H1 (cell line): ENCODE data around the gene ALDOA. TPM values are rescaled to one million over a fixed set of nuclear protein-coding genes. Genes with fewer than 3 reads are reported as not detected.
A peak's percentile ranks its signal among the peaks of the same experiment; 100 is the strongest.

ENCODE experiments used
- CTCF ChIA-PET: fragments of 300-600 bp; sonication (Branson Sonifier 250); formaldehyde crosslinking; loops from one replicate; lab custom pipeline; 2021; ENCODE audit not compliant: partially characterized antibody; lab: Charles Lee
- POLR2A ChIA-PET: fragments of 300-600 bp; sonication (Branson Sonifier 250); formaldehyde crosslinking; loops from one replicate; lab custom pipeline; 2021; ENCODE audit warnings: inconsistent platforms; ENCODE audit not compliant: partially characterized antibody; lab: Charles Lee
- DNase-seq, 2 experiments: peaks; one replicate each; pipeline versions ENCODE4 v3.0.0 to v3.0.0-alpha.2; 2010 to 2022; ENCODE audit warnings: low spot score in 2 of 2, low read depth in 1 of 2, mixed read lengths in 1 of 2
- FAIRE-seq: peaks from 2 replicates; lab custom pipeline; 2011; peaks lifted over from hg19 to GRCh38; lab: Jason Lieb, UNC
- H2AFZ ChIP-seq: 2 replicates; pipeline ENCODE4 v1.8.1; 2012; ENCODE audit warnings: low read length, inconsistent platforms
- H2AK5ac ChIP-seq: 2 replicates; pipeline ENCODE4 v1.6.1; 2013; ENCODE audit warnings: low read depth, low read length
- H2BK120ac ChIP-seq: replicated peaks from 2 replicates; pipeline ENCODE3; 2013; ENCODE audit warnings: low read depth, low read length, inconsistent platforms
- H2BK12ac ChIP-seq: 2 replicates; pipeline ENCODE4 v1.6.1; 2013; ENCODE audit warnings: low read depth, low read length
- H2BK15ac ChIP-seq: 2 replicates; pipeline ENCODE4 v1.6.1; 2013; ENCODE audit warnings: low read length
- H2BK20ac ChIP-seq: 2 replicates; pipeline ENCODE4 v1.6.1; 2013; ENCODE audit warnings: low read length
- H2BK5ac ChIP-seq: 2 replicates; pipeline ENCODE4 v1.6.1; 2013; ENCODE audit warnings: low read depth, low read length
- H3K14ac ChIP-seq: 2 replicates; pipeline ENCODE4 v1.6.1; 2013; ENCODE audit warnings: inconsistent platforms; ENCODE audit not compliant: insufficient read length
- H3K18ac ChIP-seq: 2 replicates; pipeline ENCODE4 v1.6.1; 2013; ENCODE audit warnings: low read length; ENCODE audit errors: extremely low read depth
- H3K23ac ChIP-seq: 2 replicates; pipeline ENCODE4 v1.6.1; 2013; ENCODE audit warnings: inconsistent platforms; ENCODE audit not compliant: insufficient read length
- H3K23me2 ChIP-seq: 2 replicates; pipeline ENCODE4 v1.6.1; 2013; ENCODE audit warnings: low read depth, low read length
- H3K27ac ChIP-seq: 2 replicates; pipeline ENCODE4 v1.6.1; 2011; ENCODE audit warnings: low read depth, low read length, inconsistent platforms
- H3K27me3 ChIP-seq, 4 experiments: replicated peaks in 1 of 4; 1 replicate in 1 of 4; 2 replicates in 3 of 4; pipeline versions ENCODE4 v1.6.1 to v1.8.1; 2011 to 2013; ENCODE audit warnings: low read length in 3 of 4, mild to moderate bottlenecking in 3 of 4, inconsistent platforms in 2 of 4, mixed read lengths in 2 of 4, moderate library complexity in 1 of 4; ENCODE audit not compliant: control insufficient read depth in 3 of 4, insufficient read depth in 3 of 4; ENCODE audit errors: extremely low read depth in 1 of 4
- H3K36me3 ChIP-seq, 4 experiments: 2 replicates each; pipeline versions ENCODE4 v1.6.1 to v1.8.1; 2011 to 2013; ENCODE audit warnings: mild to moderate bottlenecking in 4 of 4, low read length in 3 of 4, moderate library complexity in 2 of 4, control low read depth in 1 of 4, inconsistent platforms in 1 of 4; ENCODE audit not compliant: insufficient read depth in 4 of 4, control insufficient read depth in 2 of 4
- H3K4ac ChIP-seq: replicated peaks from 2 replicates; pipeline ENCODE3; 2013; ENCODE audit warnings: low read length, low read depth, mixed read lengths, inconsistent platforms; ENCODE audit not compliant: insufficient read length
- H3K4me1 ChIP-seq, 4 experiments: replicated peaks in 1 of 4; 1 replicate in 1 of 4; 2 replicates in 3 of 4; pipeline versions ENCODE4 v1.6.1 to v1.8.1; 2011 to 2013; ENCODE audit warnings: low read length in 3 of 4, inconsistent platforms in 2 of 4, mixed read lengths in 1 of 4; ENCODE audit not compliant: insufficient read depth in 4 of 4, control insufficient read depth in 3 of 4
- H3K4me2 ChIP-seq, 2 experiments: 2 replicates each; pipeline versions ENCODE4 v1.6.1 to v1.8.1; 2011 to 2013; ENCODE audit warnings: low read depth in 2 of 2, low read length in 2 of 2, control low read depth in 1 of 2, inconsistent platforms in 1 of 2, mild to moderate bottlenecking in 1 of 2; ENCODE audit not compliant: insufficient read depth in 1 of 2
- H3K4me3 ChIP-seq, 4 experiments: fragments of 200-600, 300-600 bp in 1 of 4; sonication (generic), shearing (Covaris generic), sonication (Bioruptor Twin) in 1 of 4; 2 replicates each; pipeline versions ENCODE4 v1.5.1 to v1.8.1; 2011 to 2016; ENCODE audit warnings: low read length in 4 of 4, low read depth in 3 of 4, control low read depth in 2 of 4, inconsistent platforms in 2 of 4, mild to moderate bottlenecking in 2 of 4, mixed read lengths in 1 of 4, moderate library complexity in 1 of 4; ENCODE audit not compliant: insufficient read depth in 2 of 4; ENCODE audit errors: extremely low read depth in 1 of 4
- H3K56ac ChIP-seq: replicated peaks from 2 replicates; pipeline ENCODE3; 2013; ENCODE audit warnings: low read depth, mild to moderate bottlenecking, mixed read lengths, low read length, inconsistent platforms; ENCODE audit not compliant: insufficient read length
- H3K79me1 ChIP-seq: 2 replicates; pipeline ENCODE4 v1.6.1; 2013; ENCODE audit warnings: low read depth, low read length, control low read depth
- H3K79me2 ChIP-seq, 2 experiments: 2 replicates each; pipeline versions ENCODE4 v1.6.1 to v1.8.1; 2012 to 2013; ENCODE audit warnings: low read length in 2 of 2, mild to moderate bottlenecking in 2 of 2, inconsistent platforms in 1 of 2; ENCODE audit not compliant: insufficient read depth in 2 of 2, control insufficient read depth in 1 of 2
- H3K9ac ChIP-seq, 4 experiments: replicated peaks in 1 of 4; 1 replicate in 1 of 4; 2 replicates in 3 of 4; pipeline versions ENCODE4 v1.6.1 to v1.8.1; 2011 to 2013; ENCODE audit warnings: low read depth in 3 of 4, low read length in 3 of 4, control low read depth in 2 of 4, mild to moderate bottlenecking in 2 of 4, moderate library complexity in 2 of 4, inconsistent platforms in 1 of 4; ENCODE audit errors: extremely low read depth in 1 of 4
- H3K9me3 ChIP-seq, 2 experiments: 2 replicates each; pipeline versions ENCODE4 v1.6.1 to v1.8.1; 2012 to 2013; ENCODE audit warnings: mild to moderate bottlenecking in 2 of 2, moderate library complexity in 2 of 2, control low read depth in 1 of 2, inconsistent platforms in 1 of 2, low read depth in 1 of 2, low read length in 1 of 2, mixed read lengths in 1 of 2; ENCODE audit not compliant: insufficient read depth in 2 of 2
- H4K20me1 ChIP-seq, 2 experiments: replicated peaks in 1 of 2; 2 replicates each; pipeline versions ENCODE3 to v1.8.1; 2011 to 2013; ENCODE audit warnings: inconsistent platforms in 2 of 2, low read length in 2 of 2, mild to moderate bottlenecking in 1 of 2; ENCODE audit not compliant: insufficient read depth in 2 of 2, control insufficient read depth in 1 of 2
- H4K5ac ChIP-seq: 2 replicates; pipeline ENCODE4 v1.6.1; 2013; ENCODE audit warnings: low read length, low read depth, mixed read lengths, inconsistent platforms; ENCODE audit not compliant: insufficient read length
- H4K8ac ChIP-seq: 2 replicates; pipeline ENCODE4 v1.8.0; 2013; ENCODE audit warnings: mild to moderate bottlenecking, moderate library complexity, low read length, inconsistent platforms; ENCODE audit not compliant: insufficient read depth; ENCODE audit errors: extremely low read depth
- H4K91ac ChIP-seq: replicated peaks from 2 replicates; pipeline ENCODE3; 2013; ENCODE audit warnings: low read length, mixed read lengths, inconsistent platforms; ENCODE audit not compliant: insufficient read length
- ASH2L ChIP-seq: fragments of 200-600, 300-600 bp; sonication (generic); IDR thresholded peaks from one replicate; pipeline ENCODE4 v1.7.1; 2017; ENCODE audit warnings: low read length
- JUND ChIP-seq: IDR thresholded peaks from 2 replicates; pipeline ENCODE4 v1.6.1; 2011; ENCODE audit warnings: mild to moderate bottlenecking, improper control_type of control experiment, low read length
- KDM4A ChIP-seq: IDR thresholded peaks from one replicate; pipeline ENCODE4 v1.7.1; 2012; ENCODE audit warnings: low read depth, mild to moderate bottlenecking, moderate library complexity, low read length, inconsistent platforms; ENCODE audit not compliant: severe bottlenecking
- SIN3A ChIP-seq, 2 experiments: IDR thresholded peaks in 1 of 2; conservative IDR thresholded peaks in 1 of 2; 2 replicates each; pipeline ENCODE4 v1.6.1; 2011 to 2012; ENCODE audit warnings: low read length in 2 of 2, improper control_type of control experiment in 1 of 2, low read depth in 1 of 2, mild to moderate bottlenecking in 1 of 2
- WGBS, 2 experiments: shearing (Covaris generic) in 1 of 2; methylation state at CpG; one replicate each; pipeline versions ENCODE4 v1.1.6 to v1.1.7; 2013 to 2015; ENCODE audit warnings: low lambda C conversion rate in 2 of 2, mixed read lengths in 2 of 2, inconsistent platforms in 1 of 2, low coverage in 1 of 2, missing lambda C conversion rate in 1 of 2; ENCODE audit not compliant: insufficient replicate concordance in 2 of 2, insufficient coverage in 1 of 2, insufficient read length in 1 of 2; ENCODE audit errors: extremely low coverage in 1 of 2, missing lambda C conversion rate in 1 of 2; 5-methylcytosine and 5-hydroxymethylcytosine counted together
- polyA plus RNA-seq, 7 experiments: library from polyadenylated mRNA; depleted of rRNA in 3 of 7; stranded (reverse) in 5 of 7; unstranded in 2 of 7; fragments of >200 nt in 5 of 7; fragments of 200-250 nt in 2 of 7; gene quantifications; 1 replicate in 5 of 7; 2 replicates in 1 of 7; 4 replicates in 1 of 7; pipeline versions ENCODE4 v1.2.1 to v1.2.3, GENCODE V29; 2011 to 2013; ENCODE audit warnings: missing spikeins in 2 of 7, mixed read lengths in 2 of 7
- total RNA-seq: library from RNA; stranded (reverse); fragmentation: NEBNext Ultra II Directional; extraction: Animal tissue kit (Norgen Biotek cat#: 25700); gene quantifications from 2 replicates; pipeline ENCODE4 v1.2.1, GENCODE V29; 2021

The ALDOA gene
- total and polyA plus RNA-seq, 2 of the 8 experiments (the other 6 are each of a cell fraction or from before 2014, with no cell fraction given): 1,072 to 1,083 TPM

GRCh38 chr16:30076276-30076791 is 10.8 kb downstream of the ALDOA start:
- no peak overlapping the region for H3K23ac ChIP-seq
- H3K9me3 ChIP-seq: no peaks in the 10 kb centered on the region
- peak overlapping the region; percentile 85 to 95 (median 90) for H3K4me3 ChIP-seq
- no peak overlapping the region for H4K91ac ChIP-seq
- H2AK5ac ChIP-seq: no peak overlapping the region
- H2BK15ac ChIP-seq: no peak overlapping the region
- no peak overlapping the region for H3K18ac ChIP-seq
- H2BK5ac ChIP-seq: peak overlapping the region; percentile 66; the same call in 1 of the 2 replicates
- H2AFZ ChIP-seq: no peak overlapping the region
- peaks cover 12 to 25% of the 10 kb centered on the region in 2 experiments for H4K20me1 ChIP-seq
- H4K8ac ChIP-seq: peak overlapping the region; percentile 69; the same call in 1 of the 2 replicates
- POLR2A ChIA-PET: interaction anchor here (0.7 to 21.2 kb wide), 3 partner anchors 8 to 36 kb away, joined by 5 to 353 read pairs (median 151); partner anchors contain the start of genes ALDOA, TBX6 and YPEL3
- no peak overlapping the region for H3K14ac ChIP-seq
- H3K27me3 ChIP-seq: no peaks in the 10 kb centered on the region
- DNase-seq (no peak), FAIRE-seq (no peak)
- H3K23me2 ChIP-seq: peaks cover 7% of the 10 kb centered on the region; the same call in 1 of the 2 replicates
- peak overlapping the region; percentile 53 for H3K4ac ChIP-seq
- H3K4me2 ChIP-seq: peak overlapping the region; percentile 82 to 89
- H3K9ac ChIP-seq: peak overlapping the region; percentile 79 to 85 (median 80)
- peaks cover 12 to 40% (median 22%) of the 10 kb centered on the region in 4 experiments; a peak in 5 of 8 replicates for H3K36me3 ChIP-seq
- H3K79me2 ChIP-seq: peaks cover 11 to 35% of the 10 kb centered on the region in 2 experiments
- TF ChIP-seq KDM4A: peak; percentile 32
- TF ChIP-seq SIN3A (conservative IDR thresholded peaks at IDR 0.05 in 1 of 2, IDR thresholded peaks at IDR 0.05 in 1 of 2; ENCODE audit: low read depth in 1 of 2, low read length in 2 of 2): peak; percentile 16 to 73; a peak in 1 of 4 replicates
- TF ChIP-seq JUND: no peak
- peak; percentile 11 for TF ChIP-seq ASH2L
- CTCF ChIA-PET: interaction anchor here (1.0 to 2.1 kb wide), 6 partner anchors 9 to 36 kb away, joined by 4 to 21 read pairs (median 6); partner anchors contain the start of genes TBX6 and YPEL3
- 27% methylated on average over 11 of the region's 33 CpGs; no CpG with 5 or more reads in 1 of the 2 experiments for WGBS, 2 experiments
- no peak overlapping the region for H2BK20ac ChIP-seq
- no peak overlapping the region for H2BK120ac ChIP-seq
- H4K5ac ChIP-seq: no peak overlapping the region
- H3K79me1 ChIP-seq: peaks cover 12% of the 10 kb centered on the region
- H3K4me1 ChIP-seq: peaks cover 0 to 7% (median 1%) of the 10 kb centered on the region in 4 experiments; a peak in 2 of 7 replicates
- H3K27ac ChIP-seq: peak overlapping the region; percentile 24; the same call in 1 of the 2 replicates
- H2BK12ac ChIP-seq: no peak overlapping the region
- peak overlapping the region; percentile 77 for H3K56ac ChIP-seq
